HG02885 (cell line): ENCODE results near the gene MORN1.

Experiments used
- ATAC-seq: cut with Tn5 transposase; IDR thresholded peaks from one replicate; pipeline ENCODE4 v1.9.1; 2021; ENCODE audit warnings: mild to moderate bottlenecking; ENCODE audit not compliant: unreplicated experiment, poor library complexity

Gene MORN1

GRCh38 chr1:2283371-2283990 is 107.9 kb downstream of the MORN1 start:
- no peak for ATAC-seq

GRCh38 chr1:2282556-2283270 is 108.6 kb downstream of the MORN1 start:
- no peak for ATAC-seq

- ATAC-seq, result no peak
Measured at GRCh38 chr1:2279817-2280216, 111.5 kb downstream of the MORN1 start.

DNA sequence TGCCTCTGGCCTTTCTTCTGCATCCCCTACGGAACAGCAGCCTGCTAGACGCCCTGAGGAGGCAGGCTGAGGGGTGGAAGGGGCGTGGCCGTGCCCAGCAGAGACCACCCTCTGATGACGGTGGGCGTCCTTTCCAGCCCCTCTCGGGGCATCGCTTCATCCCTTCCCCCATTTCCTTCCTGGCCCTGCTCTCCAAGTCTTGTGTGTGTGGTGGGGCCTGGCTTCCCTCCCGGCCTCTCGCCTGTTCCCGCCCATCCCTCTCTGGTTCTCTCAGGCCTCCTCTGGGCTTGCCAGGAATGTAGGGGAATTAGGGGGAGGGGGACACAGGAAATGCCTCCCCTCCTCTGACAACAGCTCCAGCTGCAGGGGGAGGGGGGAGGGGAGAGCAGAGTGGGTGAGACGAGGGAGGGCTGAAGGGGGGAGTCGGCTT is 112.1 kb downstream of the MORN1 start:
- ATAC-seq, result no peak

GRCh38 chr1:2278591-2279209 is 112.7 kb downstream of the MORN1 start:
- no peak for ATAC-seq

DNA sequence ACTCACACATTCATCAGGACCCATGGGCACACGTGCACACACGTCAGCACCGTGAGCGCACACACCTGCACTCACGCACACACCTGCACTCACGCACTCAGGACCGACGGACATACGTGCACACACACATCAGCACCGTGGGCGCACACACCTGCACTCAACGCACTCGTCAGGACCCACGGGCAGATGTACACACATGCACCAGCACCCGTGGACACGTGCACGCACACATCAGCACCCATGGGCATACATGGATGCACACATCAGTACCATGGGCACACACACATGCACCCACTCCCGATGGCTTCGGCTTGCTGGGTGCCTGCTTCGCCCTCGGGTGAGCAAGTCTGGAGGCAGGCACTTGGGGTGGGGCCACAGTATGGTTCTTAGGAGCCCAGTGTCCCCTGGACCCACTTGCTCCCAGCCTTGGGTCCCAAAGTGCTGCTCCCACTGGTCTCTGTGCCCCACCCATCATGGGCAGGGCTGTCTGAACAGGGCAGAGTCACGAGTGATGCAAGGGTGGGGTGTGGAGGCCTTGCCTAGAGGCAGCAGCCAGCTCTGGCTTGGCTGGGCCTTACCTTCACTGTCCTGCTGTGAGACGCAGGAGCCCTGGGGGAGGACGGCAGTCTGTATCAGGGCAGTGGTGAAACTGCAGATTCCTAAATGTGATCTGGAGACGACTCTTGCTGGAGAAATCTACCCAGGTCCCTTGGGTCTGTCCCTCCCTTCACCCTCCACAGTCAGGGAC is 113.4 kb downstream of the MORN1 start:
- no peak for ATAC-seq

- no peak for ATAC-seq
Measured at GRCh38 chr1:2276803-2277580, 114.4 kb downstream of the MORN1 start.

GRCh38 chr1:2275796-2276536 is 115.4 kb downstream of the MORN1 start:
- no peak for ATAC-seq

DNA sequence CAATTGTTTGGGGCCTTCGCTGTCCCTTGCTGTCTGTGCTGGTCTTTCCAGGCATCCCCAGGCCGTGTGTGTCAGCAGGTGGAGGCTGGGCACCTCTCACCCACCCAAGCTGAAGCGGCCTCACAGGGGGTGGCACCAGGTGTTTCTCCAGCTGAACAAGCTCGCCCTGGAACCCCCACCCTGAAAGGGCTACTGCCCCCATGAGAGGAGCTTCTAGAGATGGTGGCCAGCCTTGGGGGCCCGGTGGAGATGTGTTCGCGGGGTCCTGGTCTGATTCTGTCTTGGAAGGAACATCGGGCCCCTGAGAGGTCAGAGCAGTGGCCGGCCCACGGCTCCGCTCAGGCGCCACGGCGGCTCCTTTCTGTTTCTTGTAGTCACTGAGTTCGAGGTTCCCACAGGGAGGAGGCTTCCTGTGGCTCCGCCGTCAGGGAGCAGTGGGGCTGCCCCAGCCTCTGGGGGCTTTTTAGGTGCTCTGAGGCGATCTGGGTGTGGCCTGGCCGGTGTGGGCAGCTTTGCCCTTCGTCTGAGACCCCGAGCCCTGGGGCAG is 116.4 kb downstream of the MORN1 start:
- no peak for ATAC-seq

GRCh38 chr1:2274231-2274928 is 117.0 kb downstream of the MORN1 start:
- no peak for ATAC-seq

DNA sequence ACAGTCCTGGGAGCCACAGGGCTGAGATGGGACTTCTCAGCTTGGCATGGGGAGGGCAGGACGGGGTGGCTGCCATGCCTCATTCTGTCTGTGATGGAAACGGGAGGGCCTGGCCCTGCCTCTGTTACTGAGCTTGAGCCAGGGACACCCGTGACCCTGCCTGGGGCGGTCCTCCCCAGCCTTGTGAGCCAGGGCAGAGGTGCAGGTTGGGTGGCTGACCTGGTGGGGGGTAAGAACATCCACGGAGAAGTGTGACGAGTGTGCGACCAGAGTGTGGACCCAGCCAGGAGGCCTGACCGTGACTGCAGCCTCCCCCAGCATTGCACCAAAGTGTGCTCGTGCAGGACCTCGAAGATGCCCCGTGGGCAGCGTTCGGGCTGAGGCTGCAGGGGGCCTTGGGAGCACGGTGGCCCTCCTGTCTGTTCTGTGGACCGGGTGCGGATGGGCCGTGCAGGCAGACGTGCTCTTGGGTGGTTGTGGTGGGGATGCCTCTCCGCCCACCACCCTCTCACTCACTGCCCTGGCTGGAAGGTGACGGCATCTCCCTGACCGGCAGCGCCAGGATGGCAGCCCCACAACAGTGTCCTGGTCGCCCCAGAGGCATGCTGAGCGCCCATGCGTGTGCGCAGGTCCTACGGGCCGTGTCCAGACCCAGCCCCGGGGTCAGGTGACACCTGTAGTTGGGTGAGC is 117.8 kb downstream of the MORN1 start:
- no peak for ATAC-seq

DNA sequence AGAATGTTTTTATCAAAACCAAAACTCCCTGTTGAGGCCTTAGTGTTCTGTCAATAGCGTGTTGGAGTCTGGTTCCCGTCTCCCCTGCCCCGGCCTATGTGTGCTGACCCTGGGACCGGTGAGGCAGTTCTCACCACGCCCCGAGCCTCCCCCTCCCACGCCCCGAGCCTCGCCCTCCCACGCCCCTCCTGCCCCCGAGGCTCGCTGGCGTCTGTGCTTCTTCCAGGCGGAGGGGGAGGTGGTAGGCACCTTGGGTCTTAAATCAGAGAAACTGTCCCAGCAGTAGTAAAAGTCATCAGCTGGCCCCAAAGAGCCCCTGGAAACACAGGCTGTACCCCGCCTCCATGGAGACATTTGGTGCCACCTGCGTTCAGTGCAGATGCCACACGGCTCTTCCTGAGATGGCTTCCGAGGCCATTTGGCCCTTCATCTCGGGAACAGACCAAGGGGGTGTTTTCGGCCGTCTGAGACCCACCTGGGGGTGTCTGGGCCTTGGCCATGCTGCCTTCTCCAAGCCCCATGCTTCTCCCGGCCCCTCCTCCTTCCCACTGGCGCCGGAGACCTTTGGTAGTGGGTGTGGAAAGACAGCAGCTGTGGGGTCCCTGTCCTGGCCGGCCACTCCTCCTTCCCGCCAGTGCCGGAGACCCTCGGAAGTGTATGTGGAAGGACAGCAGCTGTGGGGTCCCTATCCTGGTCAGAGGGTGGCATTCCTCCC is 118.5 kb downstream of the MORN1 start:
- no peak for ATAC-seq

GRCh38 chr1:2271841-2272655 is 119.3 kb downstream of the MORN1 start:
- no peak for ATAC-seq
